WTC11 (cell line): ENCODE measurements around the gene ELFN1.

ENCODE experiments used
- FOXJ3 ChIP-seq: sonication (generic); formaldehyde crosslinking; IDR thresholded peaks from 2 replicates; pipeline ENCODE4 v1.9.0; 2021; ENCODE audit warnings: missing genetic modification reagents, mild to moderate bottlenecking, borderline replicate concordance
- FOXK1 ChIP-seq: sonication (generic); formaldehyde crosslinking; IDR thresholded peaks from 2 replicates; pipeline ENCODE4 v1.8.0; 2022; ENCODE audit warnings: mild to moderate bottlenecking, moderate library complexity, missing genetic modification reagents
- SP1 ChIP-seq: sonication (generic); formaldehyde crosslinking; conservative IDR thresholded peaks from 2 replicates; pipeline ENCODE4 v1.8.1; 2022; ENCODE audit warnings: missing genetic modification reagents
- TCF7 ChIP-seq: sonication (generic); formaldehyde crosslinking; IDR thresholded peaks from 2 replicates; pipeline ENCODE4 v1.8.0; 2022; ENCODE audit warnings: mild to moderate bottlenecking, low read depth, missing genetic modification reagents, moderate library complexity
- ZNF263 ChIP-seq: sonication (generic); formaldehyde crosslinking; IDR thresholded peaks from 2 replicates; pipeline ENCODE4 v1.8.1; 2022; ENCODE audit warnings: low read depth, mild to moderate bottlenecking, moderate library complexity, missing genetic modification reagents
- TF ChIP-seq, protein P1 (sequence below): fragments of 200-600 bp; IDR thresholded peaks from 2 replicates; pipeline ENCODE4 v1.8.0; 2022; ENCODE audit warnings: antibody characterized with exemption
- TF ChIP-seq, protein P2 (sequence below): sonication (generic); formaldehyde crosslinking; IDR thresholded peaks from 2 replicates; pipeline ENCODE4 v1.8.1; 2023; ENCODE audit warnings: mild to moderate bottlenecking, missing genetic modification reagents, borderline replicate concordance
- TF ChIP-seq, protein P3 (sequence below): sonication (generic); formaldehyde crosslinking; IDR thresholded peaks from 2 replicates; pipeline ENCODE4 v1.8.1; 2023; ENCODE audit warnings: mild to moderate bottlenecking, missing genetic modification reagents, moderate library complexity
- TF ChIP-seq, protein P4 (sequence below): fragments of 250-450 bp; sonication (Bioruptor Pico); IDR thresholded peaks from 2 replicates; pipeline ENCODE4 v1.8.0; 2021; ENCODE audit warnings: mild to moderate bottlenecking

DNA sequence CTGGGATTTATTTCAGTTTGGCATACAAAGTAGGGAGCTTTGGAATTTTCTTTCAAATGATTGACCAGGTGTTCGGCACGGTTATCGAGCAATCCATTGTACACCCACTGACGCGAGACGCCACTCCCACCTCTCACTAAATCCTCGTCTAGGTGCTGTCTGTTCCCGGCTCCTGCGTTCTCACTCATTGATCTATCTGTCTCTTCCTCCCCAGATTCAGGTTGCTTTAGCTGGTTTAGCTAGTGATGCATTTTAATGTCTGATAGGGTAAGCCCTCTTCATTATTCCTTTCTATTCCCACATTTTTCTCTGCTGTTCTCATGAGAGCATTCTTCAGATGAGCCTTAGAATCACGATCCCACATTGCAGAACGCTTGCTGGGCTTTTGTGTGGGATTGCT is 91.7 kb downstream of the ELFN1 start:
- TF ChIP-seq FOXK1 (CRISPR knock-in tag) (no peak), SP1 (CRISPR knock-in tag) (no peak), ZNF263 (CRISPR knock-in tag) (no peak), TCF7 (no peak), FOXJ3 (CRISPR knock-in tag) (no peak)
- TF ChIP-seq, protein P1, sequence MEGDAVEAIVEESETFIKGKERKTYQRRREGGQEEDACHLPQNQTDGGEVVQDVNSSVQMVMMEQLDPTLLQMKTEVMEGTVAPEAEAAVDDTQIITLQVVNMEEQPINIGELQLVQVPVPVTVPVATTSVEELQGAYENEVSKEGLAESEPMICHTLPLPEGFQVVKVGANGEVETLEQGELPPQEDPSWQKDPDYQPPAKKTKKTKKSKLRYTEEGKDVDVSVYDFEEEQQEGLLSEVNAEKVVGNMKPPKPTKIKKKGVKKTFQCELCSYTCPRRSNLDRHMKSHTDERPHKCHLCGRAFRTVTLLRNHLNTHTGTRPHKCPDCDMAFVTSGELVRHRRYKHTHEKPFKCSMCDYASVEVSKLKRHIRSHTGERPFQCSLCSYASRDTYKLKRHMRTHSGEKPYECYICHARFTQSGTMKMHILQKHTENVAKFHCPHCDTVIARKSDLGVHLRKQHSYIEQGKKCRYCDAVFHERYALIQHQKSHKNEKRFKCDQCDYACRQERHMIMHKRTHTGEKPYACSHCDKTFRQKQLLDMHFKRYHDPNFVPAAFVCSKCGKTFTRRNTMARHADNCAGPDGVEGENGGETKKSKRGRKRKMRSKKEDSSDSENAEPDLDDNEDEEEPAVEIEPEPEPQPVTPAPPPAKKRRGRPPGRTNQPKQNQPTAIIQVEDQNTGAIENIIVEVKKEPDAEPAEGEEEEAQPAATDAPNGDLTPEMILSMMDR: no peak
- TF ChIP-seq, protein P2, sequence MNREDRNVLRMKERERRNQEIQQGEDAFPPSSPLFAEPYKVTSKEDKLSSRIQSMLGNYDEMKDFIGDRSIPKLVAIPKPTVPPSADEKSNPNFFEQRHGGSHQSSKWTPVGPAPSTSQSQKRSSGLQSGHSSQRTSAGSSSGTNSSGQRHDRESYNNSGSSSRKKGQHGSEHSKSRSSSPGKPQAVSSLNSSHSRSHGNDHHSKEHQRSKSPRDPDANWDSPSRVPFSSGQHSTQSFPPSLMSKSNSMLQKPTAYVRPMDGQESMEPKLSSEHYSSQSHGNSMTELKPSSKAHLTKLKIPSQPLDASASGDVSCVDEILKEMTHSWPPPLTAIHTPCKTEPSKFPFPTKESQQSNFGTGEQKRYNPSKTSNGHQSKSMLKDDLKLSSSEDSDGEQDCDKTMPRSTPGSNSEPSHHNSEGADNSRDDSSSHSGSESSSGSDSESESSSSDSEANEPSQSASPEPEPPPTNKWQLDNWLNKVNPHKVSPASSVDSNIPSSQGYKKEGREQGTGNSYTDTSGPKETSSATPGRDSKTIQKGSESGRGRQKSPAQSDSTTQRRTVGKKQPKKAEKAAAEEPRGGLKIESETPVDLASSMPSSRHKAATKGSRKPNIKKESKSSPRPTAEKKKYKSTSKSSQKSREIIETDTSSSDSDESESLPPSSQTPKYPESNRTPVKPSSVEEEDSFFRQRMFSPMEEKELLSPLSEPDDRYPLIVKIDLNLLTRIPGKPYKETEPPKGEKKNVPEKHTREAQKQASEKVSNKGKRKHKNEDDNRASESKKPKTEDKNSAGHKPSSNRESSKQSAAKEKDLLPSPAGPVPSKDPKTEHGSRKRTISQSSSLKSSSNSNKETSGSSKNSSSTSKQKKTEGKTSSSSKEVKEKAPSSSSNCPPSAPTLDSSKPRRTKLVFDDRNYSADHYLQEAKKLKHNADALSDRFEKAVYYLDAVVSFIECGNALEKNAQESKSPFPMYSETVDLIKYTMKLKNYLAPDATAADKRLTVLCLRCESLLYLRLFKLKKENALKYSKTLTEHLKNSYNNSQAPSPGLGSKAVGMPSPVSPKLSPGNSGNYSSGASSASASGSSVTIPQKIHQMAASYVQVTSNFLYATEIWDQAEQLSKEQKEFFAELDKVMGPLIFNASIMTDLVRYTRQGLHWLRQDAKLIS (CRISPR knock-in tag): no peak
- TF ChIP-seq, protein P3, sequence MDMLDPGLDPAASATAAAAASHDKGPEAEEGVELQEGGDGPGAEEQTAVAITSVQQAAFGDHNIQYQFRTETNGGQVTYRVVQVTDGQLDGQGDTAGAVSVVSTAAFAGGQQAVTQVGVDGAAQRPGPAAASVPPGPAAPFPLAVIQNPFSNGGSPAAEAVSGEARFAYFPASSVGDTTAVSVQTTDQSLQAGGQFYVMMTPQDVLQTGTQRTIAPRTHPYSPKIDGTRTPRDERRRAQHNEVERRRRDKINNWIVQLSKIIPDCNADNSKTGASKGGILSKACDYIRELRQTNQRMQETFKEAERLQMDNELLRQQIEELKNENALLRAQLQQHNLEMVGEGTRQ: no peak
- TF ChIP-seq, protein P4, sequence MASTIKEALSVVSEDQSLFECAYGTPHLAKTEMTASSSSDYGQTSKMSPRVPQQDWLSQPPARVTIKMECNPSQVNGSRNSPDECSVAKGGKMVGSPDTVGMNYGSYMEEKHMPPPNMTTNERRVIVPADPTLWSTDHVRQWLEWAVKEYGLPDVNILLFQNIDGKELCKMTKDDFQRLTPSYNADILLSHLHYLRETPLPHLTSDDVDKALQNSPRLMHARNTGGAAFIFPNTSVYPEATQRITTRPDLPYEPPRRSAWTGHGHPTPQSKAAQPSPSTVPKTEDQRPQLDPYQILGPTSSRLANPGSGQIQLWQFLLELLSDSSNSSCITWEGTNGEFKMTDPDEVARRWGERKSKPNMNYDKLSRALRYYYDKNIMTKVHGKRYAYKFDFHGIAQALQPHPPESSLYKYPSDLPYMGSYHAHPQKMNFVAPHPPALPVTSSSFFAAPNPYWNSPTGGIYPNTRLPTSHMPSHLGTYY (CRISPR knock-in tag): no peak
